ENCODE data around the gene GPHN. TPM values are rescaled to one million over a fixed set of nuclear protein-coding genes. Genes with fewer than 3 reads are reported as not detected.

Gene GPHN
- total RNA-seq, 1 donor from 2014 or later: 12.5 TPM

DNA sequence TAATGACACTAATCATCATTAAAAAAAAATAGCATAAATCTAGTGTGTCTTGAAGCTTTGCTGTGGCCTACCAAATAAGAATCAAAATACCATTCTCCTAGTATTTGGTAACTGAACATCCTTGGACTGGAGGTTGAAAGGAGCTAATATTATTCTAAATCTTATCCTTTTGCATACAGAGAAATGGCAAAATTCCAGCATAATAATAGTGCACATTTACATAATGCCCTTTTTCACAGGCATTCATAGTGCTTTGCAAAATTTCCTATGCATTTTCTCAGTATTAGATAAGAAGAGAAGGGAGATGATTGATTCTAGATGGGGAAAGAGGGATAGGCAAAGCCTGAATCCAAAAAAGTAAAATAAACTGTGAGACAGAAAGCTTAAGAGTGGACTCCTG is 35.7 kb upstream of the GPHN start:
- no peaks in the 10 kb centered on the region for H3K27me3 ChIP-seq
- H3K9me3 ChIP-seq: no peaks in the 10 kb centered on the region
- intact Hi-C loops (cut with DNase I): no loop called here
- H3K4me1 ChIP-seq: no peaks in the 10 kb centered on the region
- TF ChIP-seq POLR2AphosphoS5 (IDR thresholded peaks at IDR 0.05; ENCODE audit: insufficient read depth in 1 of 2, low read depth in 1 of 2) (no peak), POLR2A (IDR thresholded peaks at IDR 0.05) (no peak)
- TF ChIP-seq, protein P1, sequence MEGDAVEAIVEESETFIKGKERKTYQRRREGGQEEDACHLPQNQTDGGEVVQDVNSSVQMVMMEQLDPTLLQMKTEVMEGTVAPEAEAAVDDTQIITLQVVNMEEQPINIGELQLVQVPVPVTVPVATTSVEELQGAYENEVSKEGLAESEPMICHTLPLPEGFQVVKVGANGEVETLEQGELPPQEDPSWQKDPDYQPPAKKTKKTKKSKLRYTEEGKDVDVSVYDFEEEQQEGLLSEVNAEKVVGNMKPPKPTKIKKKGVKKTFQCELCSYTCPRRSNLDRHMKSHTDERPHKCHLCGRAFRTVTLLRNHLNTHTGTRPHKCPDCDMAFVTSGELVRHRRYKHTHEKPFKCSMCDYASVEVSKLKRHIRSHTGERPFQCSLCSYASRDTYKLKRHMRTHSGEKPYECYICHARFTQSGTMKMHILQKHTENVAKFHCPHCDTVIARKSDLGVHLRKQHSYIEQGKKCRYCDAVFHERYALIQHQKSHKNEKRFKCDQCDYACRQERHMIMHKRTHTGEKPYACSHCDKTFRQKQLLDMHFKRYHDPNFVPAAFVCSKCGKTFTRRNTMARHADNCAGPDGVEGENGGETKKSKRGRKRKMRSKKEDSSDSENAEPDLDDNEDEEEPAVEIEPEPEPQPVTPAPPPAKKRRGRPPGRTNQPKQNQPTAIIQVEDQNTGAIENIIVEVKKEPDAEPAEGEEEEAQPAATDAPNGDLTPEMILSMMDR (IDR thresholded peaks at IDR 0.05): no peak
- H3K36me3 ChIP-seq: no peaks in the 10 kb centered on the region
- DNase-seq (ENCODE audit: extremely low spot score in 2 of 2): no peak
- H3K4me3 ChIP-seq: no peak overlapping the region
- H3K27ac ChIP-seq: no peak overlapping the region

DNA sequence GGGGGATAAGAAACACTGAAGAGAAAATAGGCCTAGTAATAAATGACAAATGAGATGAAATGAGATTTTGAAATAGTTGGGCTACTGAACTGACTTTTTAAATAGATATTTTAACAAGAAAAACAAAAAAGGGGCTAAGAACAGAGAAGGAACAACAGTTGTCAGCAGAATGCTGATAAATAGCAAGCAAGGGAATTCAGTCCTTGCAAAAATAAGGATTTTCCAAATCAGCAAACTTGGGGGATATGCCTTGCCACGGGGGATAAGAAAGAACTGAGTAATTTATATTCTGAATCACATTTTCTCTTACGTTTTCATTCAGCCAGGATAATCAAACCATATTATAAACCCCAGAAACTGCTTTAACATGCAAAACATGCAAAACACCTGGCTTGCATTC is 34.7 kb upstream of the GPHN start:
- TF ChIP-seq POLR2A (IDR thresholded peaks at IDR 0.05) (no peak), POLR2AphosphoS5 (IDR thresholded peaks at IDR 0.05; ENCODE audit: insufficient read depth in 1 of 2, low read depth in 1 of 2) (no peak)
- TF ChIP-seq, protein P1 (IDR thresholded peaks at IDR 0.05): no peak
- intact Hi-C loops (cut with DNase I): no loop called here

GRCh38 chr14:66476964-66477363 is 31.0 kb upstream of the GPHN start:
- Histone ChIP-seq H3K27ac (no peak overlapping the region), H3K4me3 (no peak overlapping the region), H3K4me1 (no peaks in the 10 kb centered on the region), H3K27me3 (no peaks in the 10 kb centered on the region), H3K36me3 (no peaks in the 10 kb centered on the region), H3K9me3 (no peaks in the 10 kb centered on the region)
- intact Hi-C loops (cut with DNase I): no loop called here
- TF ChIP-seq, protein P1 (IDR thresholded peaks at IDR 0.05): no peak
- TF ChIP-seq POLR2A (IDR thresholded peaks at IDR 0.05): no peak
- no peak for TF ChIP-seq POLR2AphosphoS5 (IDR thresholded peaks at IDR 0.05; ENCODE audit: insufficient read depth in 1 of 2, low read depth in 1 of 2)
- DNase-seq (ENCODE audit: extremely low spot score in 2 of 2): no peak

More for the DNA sequence above, 34.7 kb upstream of the GPHN start:
- Histone ChIP-seq H3K27me3 (no peaks in the 10 kb centered on the region), H3K36me3 (no peaks in the 10 kb centered on the region), H3K4me1 (no peaks in the 10 kb centered on the region), H3K9me3 (no peaks in the 10 kb centered on the region), H3K4me3 (no peak overlapping the region), H3K27ac (no peak overlapping the region)
- no peak for DNase-seq (ENCODE audit: extremely low spot score in 2 of 2)

GRCh38 chr14:66477567-66477966 is 30.4 kb upstream of the GPHN start:
- H3K9me3 ChIP-seq: no peaks in the 10 kb centered on the region
- no peak overlapping the region for H3K27ac ChIP-seq
- intact Hi-C loops (cut with DNase I): no loop called here
- DNase-seq (ENCODE audit: extremely low spot score in 2 of 2): no peak
- no peaks in the 10 kb centered on the region for H3K27me3 ChIP-seq
- H3K36me3 ChIP-seq: no peaks in the 10 kb centered on the region
- no peaks in the 10 kb centered on the region for H3K4me1 ChIP-seq
- H3K4me3 ChIP-seq: no peak overlapping the region
- no peak for TF ChIP-seq POLR2A (IDR thresholded peaks at IDR 0.05)
- TF ChIP-seq, protein P1 (IDR thresholded peaks at IDR 0.05): no peak
- no peak for TF ChIP-seq POLR2AphosphoS5 (IDR thresholded peaks at IDR 0.05; ENCODE audit: insufficient read depth in 1 of 2, low read depth in 1 of 2)

GRCh38 chr14:66482873-66483272 is 25.1 kb upstream of the GPHN start:
- no peak overlapping the region for H3K27ac ChIP-seq
- H3K36me3 ChIP-seq: no peaks in the 10 kb centered on the region
- H3K4me1 ChIP-seq: no peaks in the 10 kb centered on the region
- no peak for TF ChIP-seq POLR2A (IDR thresholded peaks at IDR 0.05)
- TF ChIP-seq POLR2AphosphoS5 (IDR thresholded peaks at IDR 0.05; ENCODE audit: insufficient read depth in 1 of 2, low read depth in 1 of 2): no peak
- TF ChIP-seq, protein P1 (IDR thresholded peaks at IDR 0.05): no peak
- no peak for DNase-seq (ENCODE audit: extremely low spot score in 2 of 2)
- H3K9me3 ChIP-seq: no peaks in the 10 kb centered on the region
- no peak overlapping the region for H3K4me3 ChIP-seq
- intact Hi-C loops (cut with DNase I): no loop called here
- H3K27me3 ChIP-seq: no peaks in the 10 kb centered on the region
